Stimulated activated CD4-positive, alpha-beta T cell treated with anti-CD3 and anti-CD28 coated beads, Interleukin-2, amount 100 ng/mL, for 48 hours (primary cell): Measurements from ENCODE around the gene CORO2A.
"Not testable (repeated sequence)": the region's sequence is repeated elsewhere in the genome, so short reads cannot be mapped to it uniquely, and the experiment has no call there.

Experiments
- DNase-seq, 2 donors: peaks; one replicate each; pipeline ENCODE4 v3.0.0-alpha.2; 2020

Gene CORO2A

DNA sequence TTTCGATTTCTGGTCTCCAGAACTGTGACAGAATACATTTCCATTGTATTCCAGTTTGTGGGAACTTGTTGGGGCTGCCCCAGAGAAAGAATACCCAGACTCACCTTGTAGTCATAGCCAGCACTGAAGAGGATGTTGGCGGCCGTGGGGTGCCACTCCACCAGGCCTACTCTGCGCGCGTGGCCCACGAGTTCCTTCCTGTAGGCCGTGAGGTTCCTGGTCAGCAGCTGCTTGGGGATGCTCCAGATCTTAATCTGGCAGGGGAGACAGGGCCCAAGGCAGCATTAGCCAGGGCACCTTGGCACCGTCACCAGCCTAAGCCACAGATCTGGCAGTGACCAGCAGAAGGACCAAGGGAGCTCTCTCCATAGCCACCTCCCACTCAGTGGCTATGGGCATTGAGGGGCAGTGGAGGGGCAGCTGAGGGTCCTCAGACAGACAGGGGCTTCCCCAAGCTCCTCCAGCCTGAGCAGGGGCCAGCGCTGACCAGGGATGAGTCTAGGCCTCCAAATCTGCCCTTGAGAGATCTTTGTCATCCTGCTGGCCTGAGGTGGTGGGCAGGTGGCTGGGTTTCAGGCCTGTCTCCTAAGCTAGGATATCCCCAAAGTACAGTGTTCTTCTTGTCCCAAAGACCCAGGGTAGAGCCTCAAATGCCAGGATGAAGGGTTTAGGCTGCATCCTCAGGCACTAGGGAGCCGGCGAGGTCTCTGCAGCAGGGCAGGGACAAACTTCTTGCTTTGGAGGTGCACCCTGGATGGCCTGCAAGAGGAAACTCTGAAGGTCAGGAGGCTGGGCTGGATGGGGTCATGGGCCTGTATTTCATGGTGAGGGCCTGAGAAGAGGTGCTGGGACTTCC, 57.5 kb downstream of the CORO2A start:
- DNase-seq: no peak

DNA sequence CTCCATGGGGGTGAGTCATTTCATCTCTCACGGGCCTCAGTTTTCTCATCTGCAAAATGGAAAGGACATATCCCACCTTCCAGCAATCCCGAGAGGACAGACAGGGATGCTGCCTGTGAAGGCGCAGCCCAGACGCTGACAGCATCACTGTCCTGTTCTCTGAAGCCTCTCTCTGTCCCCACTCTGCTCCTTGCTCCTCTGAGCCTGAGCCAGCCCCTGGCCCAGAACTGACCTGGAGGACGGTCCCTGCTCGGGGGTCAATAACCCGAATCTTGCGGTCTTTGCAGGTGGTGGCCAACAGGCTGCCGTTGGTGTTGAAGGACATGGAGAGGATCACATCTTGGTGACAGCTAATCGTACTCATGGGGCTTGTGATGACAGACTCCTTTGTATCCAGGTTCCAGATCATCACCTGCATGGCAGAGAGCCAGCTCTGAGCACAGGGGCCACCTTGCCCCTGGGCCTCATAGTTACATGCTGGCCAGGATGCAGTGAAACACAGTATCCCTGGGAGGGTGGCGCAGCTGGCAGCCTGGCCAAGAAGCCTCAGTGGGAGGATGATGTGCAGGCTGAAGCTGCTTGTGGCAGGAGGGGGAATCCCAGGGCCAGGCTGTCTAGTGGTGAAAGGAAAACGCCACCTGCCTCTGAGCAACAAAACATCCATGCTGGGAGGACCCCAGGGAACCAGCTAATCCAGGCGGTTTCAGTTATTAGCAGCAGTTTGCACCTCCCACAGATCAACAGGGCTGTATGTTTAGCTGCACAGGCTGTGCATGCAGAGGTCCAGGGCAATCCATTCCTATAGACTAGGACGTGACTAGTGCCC, 59.4 kb downstream of the CORO2A start:
- no peak for DNase-seq

DNA sequence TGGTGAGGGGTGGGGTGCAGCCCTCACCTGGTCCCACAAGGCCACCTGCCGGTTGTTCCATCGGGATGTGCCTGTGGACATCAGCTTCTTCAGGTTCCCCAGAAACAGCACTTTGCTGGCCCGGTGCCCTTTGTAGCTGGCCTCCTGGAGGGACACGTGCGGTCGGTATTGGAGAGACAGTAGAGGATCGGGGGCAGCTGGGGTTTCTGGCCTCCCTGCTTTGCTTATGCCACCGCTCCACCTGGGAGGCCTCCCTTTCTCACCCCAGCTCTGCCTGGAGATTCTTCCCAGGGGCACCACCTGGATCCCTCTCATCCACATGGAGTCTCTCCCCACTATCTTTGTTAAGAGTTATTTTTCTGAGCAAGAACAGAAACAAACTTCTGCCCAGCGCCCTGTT, 60.3 kb downstream of the CORO2A start:
- DNase-seq: no peak

DNA sequence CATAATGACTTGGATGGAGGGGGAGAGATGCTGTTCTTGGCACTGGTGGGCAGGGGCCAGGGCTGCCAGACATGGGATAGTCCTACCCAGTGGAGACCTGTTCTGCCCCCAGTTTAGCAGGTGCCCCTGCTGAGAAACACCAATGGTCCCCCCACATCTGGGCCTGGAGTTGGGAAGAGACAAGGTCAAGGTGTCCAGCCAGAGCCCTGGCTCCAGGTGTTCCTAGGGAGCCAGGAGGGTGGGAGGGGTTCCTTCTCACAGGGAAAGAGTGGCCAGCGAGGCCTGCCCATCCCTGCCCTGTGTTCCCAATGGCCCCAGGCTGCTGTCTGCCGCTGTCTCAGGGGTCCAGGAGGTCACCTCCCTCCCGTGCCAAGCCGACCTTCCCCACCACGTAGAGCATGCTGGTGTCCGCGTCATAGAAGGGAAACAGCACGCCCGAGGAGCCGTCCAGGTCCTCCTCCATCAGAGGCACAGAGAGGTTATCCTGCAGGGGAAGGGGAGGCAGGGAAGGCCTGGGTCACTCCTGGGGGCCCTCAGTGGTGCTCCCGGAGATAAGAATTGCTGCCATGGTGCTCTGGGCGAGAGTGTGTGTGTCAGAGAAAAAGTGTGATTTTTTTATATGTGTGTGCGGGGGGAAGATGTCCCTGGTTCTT, 61.7 kb downstream of the CORO2A start:
- no peak for DNase-seq

DNA sequence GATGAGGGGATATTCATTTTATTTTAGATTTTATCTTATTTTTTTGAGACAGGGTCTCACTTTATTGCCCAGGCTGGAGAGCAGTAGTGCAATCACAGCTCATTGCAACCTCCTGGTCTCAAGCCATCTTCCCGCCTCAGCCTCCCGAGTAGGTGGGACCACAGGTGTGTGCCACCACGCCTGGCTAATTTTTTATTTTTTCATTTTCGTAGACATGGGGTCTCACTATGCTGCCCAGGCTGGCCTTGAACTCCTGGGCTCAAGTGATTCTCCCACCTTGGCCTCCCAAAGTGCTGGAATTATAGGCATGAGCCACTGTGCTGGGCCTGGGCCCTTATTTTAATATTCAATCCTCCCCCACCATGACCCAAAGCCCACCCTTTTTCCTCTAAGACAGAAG, 62.4 kb downstream of the CORO2A start:
- not testable (repeated sequence) for DNase-seq

DNA sequence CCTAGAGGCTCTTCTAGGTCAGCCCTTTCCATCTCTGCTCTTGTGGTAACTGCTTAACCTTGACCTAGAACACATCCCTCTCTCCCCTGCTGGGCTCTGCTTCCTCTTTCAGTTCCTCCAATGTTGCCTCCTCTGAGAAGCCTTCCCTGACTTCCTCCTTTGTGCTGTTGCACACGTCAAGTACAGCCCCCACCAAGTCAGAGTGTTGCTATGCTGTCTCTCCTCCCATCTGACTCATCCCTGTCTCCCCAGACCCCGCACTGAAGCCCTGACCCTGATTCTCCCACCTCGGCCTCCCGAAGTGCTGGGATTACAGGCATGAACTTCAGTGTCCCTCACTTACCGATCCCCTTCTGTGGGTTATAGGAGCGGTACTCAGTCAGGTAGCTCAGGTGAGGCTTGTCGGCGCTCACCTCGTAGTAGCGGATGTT, 63.0 kb downstream of the CORO2A start:
- DNase-seq: no peak

DNA sequence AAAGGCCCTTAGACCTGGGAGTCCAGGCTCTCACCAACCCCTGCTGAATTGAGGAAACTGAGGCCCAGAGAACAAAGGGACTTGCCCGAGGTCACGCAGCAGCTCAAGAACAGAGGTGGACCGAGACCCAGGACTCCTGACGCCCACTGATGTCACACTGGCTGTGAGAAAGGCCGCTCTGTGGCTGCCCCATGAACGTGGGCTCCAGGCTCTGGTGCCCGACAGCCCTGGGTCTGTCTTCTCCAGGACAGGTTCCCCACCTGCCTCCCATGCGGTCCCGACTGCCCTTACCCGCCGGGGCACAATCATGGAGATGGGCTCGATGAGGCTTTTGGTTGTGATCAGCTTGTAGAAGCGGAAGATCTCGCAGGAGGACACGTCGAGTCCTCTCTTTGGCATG, 64.1 kb downstream of the CORO2A start:
- no peak for DNase-seq

DNA sequence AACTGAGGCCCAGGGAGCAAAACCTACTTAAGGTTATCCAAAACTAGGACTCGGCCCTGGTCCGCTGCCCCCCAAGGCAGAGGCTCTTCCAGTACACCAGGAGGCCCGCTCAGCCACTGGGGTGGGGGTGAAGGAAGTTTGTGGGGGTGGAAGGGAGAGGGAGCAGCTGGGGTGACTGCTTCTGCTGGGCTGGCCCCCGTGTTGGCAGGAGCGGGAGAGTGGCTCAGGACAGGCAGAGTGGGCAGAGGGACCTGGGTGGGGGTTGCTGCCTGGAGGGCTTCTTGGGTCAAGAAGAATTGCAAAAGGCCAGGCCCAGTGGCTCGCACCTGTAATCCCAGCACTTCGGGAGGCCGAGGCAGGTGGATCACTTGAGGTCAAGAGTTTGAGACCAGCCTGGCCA, 65.2 kb downstream of the CORO2A start:
- no peak for DNase-seq

DNA sequence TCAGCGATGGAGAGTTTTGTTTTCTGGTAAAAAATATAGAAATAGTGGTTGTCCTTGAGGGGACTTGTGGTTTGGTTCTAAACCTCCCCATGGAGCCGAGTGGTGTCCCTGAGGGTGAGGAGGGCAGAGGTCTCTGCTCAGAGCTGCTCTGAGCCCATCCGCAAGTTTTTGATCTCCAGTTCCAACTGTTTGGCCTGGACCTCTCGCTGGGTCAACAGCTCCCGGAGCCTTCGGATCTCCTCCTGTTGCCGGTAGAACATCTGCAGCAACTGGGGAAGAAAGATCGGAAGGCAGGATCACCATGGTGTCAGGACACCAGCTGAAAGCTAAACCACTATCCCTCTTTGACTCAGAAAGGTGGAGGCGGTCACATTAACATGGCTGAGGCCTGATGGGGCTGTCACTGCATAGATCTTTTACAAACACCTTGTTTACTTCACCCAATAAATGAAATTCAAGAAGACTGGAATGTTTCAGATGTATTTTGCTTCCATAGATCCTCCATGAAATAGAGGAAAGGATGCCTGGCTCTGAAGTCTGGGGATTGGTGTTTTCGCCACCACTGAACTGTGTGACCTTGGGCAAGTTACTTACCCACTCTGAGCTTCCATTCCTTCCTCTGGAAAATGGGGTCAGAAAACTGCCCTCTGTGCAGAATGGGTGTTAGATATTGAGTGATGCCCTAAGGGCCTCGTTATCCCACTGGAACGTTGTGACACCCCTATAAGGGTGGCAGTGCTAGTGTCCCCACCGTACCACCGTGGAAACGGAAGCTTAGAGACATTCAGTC, 67.6 kb downstream of the CORO2A start:
- DNase-seq: no peak

DNA sequence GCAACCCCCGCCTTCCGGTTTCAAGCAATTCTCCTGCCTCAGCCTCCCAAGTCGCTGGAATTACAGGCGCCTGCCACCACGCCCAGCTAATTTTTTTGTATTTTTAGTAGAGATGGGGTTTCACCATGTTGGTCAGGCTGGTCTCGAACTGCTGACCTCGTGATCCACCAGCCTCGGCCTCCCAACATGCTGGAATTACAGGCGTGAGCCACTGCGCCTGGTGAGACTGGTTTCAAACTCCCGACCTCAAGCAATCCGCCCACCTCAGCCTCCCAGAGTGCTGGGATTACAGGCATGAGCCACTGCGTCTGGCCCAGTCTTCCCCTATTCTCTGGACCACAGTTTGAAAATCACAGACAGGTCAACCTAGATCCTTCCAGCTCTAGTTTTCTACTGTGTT, 68.3 kb downstream of the CORO2A start:
- DNase-seq: not testable (repeated sequence)

DNA sequence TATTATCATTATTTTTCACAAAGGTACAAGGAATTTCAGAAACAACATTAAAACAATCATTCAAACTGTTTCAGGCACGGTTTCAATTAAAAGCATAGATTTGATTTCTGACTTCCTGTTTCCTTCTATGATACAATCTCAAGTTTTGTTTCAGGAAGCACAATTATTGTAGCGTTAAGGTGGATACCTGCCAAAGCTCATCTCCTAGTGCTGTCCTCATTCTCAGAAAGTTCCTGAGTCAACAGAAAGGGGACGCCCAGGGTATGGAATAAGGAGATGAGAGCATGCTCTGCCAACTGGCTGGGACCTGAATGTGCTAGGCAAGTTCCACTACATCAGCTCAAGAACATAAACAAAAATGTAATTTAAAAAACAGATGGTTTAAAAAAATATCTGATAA, 71.4 kb downstream of the CORO2A start:
- no peak for DNase-seq

DNA sequence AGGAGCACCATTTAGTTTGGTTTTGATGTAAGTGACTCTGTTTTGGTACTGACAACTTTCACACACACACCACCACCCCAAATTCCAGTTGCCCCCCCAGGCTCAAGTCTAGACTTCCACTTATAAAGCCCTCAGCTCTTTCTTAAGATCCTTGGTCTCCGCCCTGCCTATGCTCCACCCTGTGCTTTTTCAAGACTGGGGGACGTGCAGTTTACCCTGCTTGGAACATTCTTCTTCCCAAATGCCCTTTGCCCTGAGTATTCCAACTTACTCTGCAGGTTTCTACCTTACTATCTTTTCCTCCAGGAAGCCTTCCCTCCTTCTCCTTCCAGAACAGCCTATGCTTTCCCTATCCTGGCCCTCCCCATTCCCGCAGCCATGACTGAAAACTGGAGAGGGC, 72.0 kb downstream of the CORO2A start:
- DNase-seq: no peak

DNA sequence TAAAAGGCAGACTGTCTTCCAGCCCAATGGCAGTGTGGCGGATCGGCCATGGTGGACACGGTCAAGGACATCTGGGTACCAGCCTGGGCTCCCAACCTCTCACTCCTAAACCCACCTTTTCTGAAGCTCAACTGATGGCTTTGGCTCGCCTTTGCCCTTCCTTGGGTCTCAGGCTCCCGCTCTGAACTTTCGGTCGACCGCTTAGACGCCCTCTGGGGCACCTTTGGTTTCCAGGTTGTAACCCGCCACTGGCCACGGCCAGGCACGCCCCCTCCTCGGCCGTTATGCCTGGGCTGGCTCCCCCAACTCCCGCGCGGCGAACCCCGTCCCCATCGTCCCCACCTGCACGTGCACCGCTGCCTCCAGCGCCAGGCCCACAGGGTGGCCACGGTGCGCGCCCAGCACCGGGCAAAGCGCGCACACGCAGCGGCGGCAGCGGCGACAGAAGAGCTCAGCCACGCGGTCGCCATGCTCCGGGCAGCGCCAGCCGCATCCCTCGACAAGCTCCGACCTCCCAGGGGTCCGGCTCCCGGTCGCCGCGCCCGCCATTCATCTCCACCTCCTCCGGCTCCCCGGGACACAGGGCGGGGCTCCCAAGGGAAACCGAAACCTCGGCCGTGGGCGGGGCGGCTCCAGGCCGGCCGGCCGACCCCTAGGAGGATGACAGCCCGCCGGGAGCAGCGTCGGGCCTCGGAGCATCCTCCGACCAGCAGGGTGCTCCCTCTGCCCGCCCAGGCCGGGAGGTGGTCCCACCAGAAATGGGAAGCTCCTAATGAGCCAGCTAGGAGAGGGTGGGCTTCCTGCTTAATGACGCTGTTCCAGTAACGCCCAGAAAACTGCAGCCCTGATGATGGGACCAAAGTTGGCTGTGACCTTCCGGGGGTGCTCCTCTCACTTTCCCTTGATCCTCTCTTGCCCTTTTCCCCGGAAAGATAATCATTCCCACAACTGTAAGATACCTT, 73.5 kb downstream of the CORO2A start, which contains the start of gene TRIM14:
TSS of gene TRIM14 (minus strand) at position 583 of the 962 bp plus-strand sequence. CDS start at position 549, 34 bp downstream.
- DNase-seq: peak; percentile 51 to 57

DNA sequence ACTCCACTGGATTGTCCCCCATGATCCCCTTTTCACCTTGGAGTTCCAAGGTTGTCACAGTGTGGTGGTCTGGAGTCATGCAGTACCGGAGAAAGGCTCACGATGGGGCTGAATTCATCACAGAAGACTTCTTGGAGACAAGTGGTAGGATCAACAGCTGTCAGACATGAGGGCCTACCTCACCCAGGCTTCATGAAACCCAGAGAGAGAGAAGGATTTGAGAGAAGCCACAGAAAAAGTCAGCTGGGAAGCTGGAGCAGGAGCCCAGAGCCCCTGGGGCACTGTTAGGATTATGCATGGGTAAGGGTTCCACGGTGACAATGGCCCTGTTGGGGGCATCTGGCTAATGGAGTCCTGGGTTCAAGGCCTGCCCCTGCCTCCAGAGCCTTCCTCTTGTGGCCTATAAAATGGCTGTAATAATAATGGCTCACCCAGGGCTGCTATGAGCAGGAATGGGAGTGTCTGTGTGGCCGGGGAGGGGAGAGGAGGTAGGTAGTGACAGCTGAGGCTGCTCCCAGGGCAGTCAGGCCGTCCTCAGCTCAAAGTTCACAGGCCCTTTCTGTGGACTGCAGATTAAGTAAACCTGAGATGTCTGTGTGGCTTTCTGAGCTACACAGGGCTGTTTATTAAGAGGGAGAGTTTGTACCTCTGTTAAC, 74.3 kb downstream of the CORO2A start:
- peak; percentile 21 for DNase-seq

DNA sequence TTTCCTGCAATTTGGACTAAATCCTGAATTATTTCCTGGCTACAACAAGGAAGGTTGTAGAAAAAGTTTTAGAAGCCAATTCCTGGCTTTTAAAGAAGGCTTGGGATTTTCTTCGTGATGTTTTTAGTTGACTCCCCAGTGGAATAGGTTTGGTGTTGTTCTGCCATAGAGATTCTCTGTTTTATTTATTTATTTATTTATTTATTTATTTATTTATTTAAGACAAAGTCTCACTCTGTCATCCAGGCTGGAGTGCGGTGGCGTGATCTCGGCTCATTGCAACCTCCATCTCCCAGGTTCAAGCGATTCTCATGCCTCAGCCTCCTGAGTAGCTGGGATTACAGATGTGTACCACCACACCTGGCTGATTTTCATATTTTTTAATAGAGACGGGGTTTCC, 75.3 kb downstream of the CORO2A start:
- not testable (repeated sequence) for DNase-seq

DNA sequence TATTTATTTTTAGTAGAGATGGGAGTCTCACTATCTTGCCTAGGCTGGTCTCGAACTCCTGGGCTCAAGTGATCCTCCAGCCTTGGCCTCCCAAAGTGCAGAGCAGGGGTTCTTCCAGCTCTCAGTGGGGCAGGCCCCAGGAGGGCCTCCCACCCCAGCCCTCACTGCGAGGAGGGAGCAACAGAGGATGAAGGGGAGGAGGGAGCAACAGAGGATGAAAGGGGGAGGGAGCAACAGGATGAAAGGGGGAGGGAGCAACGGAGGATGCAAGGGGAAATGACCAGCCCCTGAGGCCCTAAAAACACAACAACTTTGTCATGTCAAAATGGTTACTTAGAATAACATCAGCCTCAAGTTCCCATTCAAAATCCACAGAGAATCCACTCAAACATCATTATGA, 83.4 kb downstream of the CORO2A start:
- DNase-seq: no peak

DNA sequence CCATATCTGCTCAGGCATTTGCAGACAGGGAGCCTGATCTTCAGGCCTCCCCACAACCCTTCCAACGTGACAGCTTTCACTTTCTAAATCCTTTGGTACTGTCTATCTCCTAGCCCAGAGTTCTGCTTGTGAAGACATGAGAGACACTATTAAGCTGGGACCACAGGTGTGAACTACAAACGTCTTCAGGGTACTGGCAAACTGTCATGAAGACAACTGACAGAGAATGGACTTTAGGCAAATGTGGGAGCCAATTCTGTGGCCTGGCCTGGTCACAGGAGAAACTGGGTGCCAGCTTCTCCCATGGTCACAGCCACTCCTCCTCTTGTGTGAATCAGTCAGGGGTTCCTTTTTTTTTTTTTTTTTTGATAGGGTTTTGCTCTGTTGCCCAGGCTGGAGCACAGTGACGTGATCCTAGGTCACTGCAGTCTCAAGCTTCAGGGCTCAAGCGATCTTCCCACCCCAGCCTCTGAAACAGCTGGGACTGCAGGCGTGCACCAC, 83.9 kb downstream of the CORO2A start:
- no peak for DNase-seq

DNA sequence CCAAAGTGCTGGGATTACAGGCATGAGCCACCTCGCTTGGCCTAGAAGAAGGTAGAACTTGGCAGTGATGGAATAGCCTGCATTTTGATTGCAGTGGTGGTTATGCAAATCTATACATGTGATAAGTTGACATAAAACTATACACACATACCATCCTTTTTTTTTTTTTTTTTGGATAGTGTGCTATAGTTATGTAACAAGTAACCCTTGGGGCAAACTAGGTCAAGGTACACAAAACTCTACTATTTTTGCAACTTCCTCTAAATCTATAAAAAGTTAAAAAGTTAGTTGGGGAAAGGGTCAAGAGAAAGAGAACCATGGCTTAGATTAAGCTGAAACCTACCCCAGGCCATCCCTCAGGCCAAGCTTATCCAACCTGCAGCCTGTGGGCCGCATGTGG, 84.5 kb downstream of the CORO2A start:
- DNase-seq: no peak

DNA sequence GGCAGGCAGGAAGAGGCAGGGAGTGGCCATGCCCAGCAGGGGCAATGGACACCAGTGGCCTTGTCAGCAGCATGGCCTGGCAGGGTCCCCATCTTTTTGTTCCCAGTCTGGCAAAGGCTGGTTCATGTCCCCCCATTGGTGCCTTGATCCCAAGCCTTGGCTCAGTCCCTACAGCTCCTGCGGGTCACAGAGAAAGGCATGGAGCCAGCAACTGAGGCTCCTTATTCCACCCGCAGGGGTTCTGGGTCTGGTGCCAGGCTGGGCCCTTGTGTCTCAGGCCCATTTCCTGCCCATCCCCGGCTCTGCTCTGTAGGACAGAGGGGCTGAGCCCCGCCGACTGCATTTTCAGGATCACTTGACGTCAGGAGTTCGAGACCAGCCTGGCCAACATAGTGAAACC, 87.4 kb downstream of the CORO2A start:
- no peak for DNase-seq

DNA sequence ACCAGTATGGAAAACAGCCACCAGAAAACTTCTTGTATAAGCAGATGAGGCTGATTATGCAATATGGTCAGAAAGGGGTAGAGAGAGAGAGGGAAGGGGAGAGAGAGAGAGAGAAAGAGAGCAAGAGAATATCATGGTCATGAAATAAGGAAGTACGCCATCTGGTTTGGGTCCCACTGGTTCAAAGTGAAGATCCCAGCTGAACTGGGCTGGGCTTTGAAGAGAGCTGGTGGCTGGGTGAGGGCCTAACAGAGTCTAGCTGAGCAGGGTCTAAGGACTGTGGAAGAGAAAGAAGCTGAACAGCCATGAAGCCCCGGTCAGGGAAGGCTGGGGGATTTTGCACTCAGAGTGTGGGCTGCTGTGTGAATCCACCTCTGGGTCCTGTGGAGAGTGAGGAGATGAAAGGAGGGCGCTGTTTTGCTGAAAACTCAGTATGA, 88.0 kb downstream of the CORO2A start:
- DNase-seq: no peak

DNA sequence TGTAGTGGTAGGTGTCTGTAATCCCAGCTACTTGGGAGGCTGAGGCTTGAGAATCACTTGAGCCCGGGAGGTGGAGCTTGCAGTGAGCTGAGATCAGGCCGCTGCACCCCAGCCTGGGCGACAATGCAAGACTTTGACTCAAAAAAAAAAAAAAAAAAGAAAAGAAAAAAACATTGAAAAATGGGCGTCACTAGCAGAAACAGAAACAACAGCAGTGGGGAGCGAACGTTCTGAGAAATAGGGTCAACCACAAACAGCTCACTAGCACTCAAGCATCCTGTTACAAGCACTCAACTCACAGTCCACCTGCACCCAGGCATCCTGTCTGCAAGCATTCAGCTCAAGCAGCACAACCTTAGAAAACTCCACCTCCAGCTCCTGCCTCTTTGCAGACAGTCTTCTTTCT, 90.6 kb downstream of the CORO2A start:
- peak; percentile 54 to 55 for DNase-seq
